Measurements from ENCODE around the gene MYO15A.

- no peak for TF ChIP-seq CTCF (IDR thresholded peaks at IDR 0.05)
- no peak for TF ChIP-seq POLR2A (IDR thresholded peaks at IDR 0.05)
Observed at GRCh38 chr17:18116078-18116477, 7.5 kb downstream of the MYO15A start.

Data from adrenal gland (tissue), 5 donors.